HG02642 (cell line): Measurements from ENCODE around the gene ATP5MC3.

ENCODE experiments used
- ATAC-seq: cut with Tn5 transposase; IDR thresholded peaks from one replicate; pipeline ENCODE4 v1.9.1; 2021; ENCODE audit warnings: mild to moderate bottlenecking; ENCODE audit not compliant: unreplicated experiment, poor library complexity

Gene ATP5MC3

GRCh38 chr2:175169191-175169590 lies 12.3 kb downstream of the ATP5MC3 start:
- ATAC-seq: no peak

- ATAC-seq: peak; percentile 29
These were observed 13.0 kb downstream of the ATP5MC3 start for GRCh38 chr2:175168564-175168945.

DNA sequence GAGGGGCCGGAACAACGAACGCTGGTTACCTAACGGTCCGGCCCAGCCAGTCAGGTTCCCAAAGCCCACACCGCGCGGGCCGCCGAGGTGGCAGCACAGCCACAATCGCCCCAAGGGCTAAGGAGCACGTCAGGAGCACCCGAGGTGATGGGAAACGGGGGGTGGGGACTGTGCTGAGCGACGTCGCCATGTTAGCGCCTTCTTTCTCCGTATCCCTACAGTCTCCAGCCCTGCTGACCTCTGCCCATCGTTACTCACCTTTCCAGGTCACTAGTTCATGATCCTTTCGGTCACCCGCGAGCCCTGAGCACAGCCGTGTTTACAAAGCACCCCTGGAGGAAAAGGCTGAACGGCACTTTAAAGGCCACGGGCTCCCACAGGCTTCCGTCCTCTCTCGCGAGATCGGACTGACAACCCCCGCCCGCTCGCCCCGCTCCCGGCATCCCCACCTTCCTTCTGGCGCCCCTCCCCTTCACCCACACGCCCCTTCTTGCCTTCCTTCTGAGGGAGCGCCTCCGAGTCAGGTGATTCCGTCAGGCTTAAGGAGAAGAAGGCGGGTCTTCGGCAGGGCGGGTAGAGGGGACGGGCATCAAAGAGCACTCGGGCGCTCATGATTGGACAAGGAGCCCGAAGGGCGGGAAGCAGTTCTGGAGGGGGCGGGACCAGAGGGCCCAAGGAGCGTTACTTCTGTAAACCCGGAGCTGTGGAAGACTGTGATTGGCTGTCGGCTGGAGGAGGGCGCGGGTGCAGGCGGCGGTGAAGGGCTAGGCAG lies 13.5 kb downstream of the ATP5MC3 start, which contains the start of gene ATF2:
Gene ATF2 (minus strand): TSS at position 412 of the 772 bp plus-strand sequence. CDS start 31,760 bp downstream, outside the sequence.
- peak; percentile 96 for ATAC-seq

- peak; percentile 4 for ATAC-seq
These were observed 14.3 kb downstream of the ATP5MC3 start for GRCh38 chr2:175167076-175167791.

- ATAC-seq: no peak
These were observed 15.2 kb downstream of the ATP5MC3 start for GRCh38 chr2:175166216-175166824.

DNA sequence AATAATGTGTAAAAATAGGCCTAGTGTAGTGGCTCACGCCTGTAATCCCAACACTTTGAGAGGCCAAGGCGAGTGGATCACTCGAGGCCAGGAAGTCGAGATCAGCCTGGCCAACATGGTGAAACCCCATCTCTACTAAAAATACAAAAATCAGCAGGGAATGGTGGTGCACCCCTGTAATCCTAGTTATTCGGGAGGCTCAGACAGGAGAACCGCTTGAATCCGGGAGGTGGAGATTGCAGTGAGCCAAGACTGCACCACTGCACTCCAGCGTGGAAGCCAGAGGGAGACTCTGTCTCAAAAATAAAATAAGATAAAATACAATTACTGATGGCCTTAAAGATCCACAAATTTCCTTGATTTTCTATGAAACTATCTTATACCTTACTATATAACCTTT lies 17.3 kb downstream of the ATP5MC3 start:
- ATAC-seq: no peak

GRCh38 chr2:175158894-175159293 lies 22.6 kb downstream of the ATP5MC3 start:
- no peak for ATAC-seq

- no peak for ATAC-seq
These were observed 25.0 kb downstream of the ATP5MC3 start for GRCh38 chr2:175156534-175156933.

GRCh38 chr2:175154661-175155082 lies 26.8 kb downstream of the ATP5MC3 start:
- ATAC-seq: no peak

DNA sequence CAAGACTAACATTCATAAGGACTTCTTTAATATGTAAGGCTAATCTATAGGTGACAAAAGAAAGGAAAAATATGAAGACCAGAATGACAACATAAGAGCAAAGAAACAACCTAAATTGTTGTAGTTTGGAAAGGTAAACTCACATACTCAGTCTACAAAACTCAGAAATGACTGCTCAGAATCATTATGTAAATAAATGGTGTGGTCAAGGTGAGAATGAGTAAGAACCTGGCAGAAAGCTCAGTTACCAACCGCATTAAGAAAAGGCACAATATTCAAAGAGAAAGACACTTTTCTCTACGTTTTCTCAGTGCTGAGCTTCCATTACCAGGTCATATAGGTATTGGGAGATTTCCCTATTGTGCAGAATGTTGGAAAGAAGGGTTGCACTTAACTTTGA lies 29.3 kb downstream of the ATP5MC3 start:
- peak; percentile 77 for ATAC-seq

- no peak for ATAC-seq
These were observed 29.7 kb downstream of the ATP5MC3 start for GRCh38 chr2:175151791-175152190.

GRCh38 chr2:175147186-175147585 lies 34.3 kb downstream of the ATP5MC3 start:
- ATAC-seq: no peak

GRCh38 chr2:175143678-175144077 lies 37.8 kb downstream of the ATP5MC3 start:
- ATAC-seq: no peak

- ATAC-seq: no peak
These were observed 38.3 kb downstream of the ATP5MC3 start for GRCh38 chr2:175143191-175143590.

GRCh38 chr2:175140332-175140731 lies 41.2 kb downstream of the ATP5MC3 start:
- ATAC-seq: no peak

- no peak for ATAC-seq
These were observed 43.7 kb downstream of the ATP5MC3 start for GRCh38 chr2:175137793-175138192.

- peak; percentile 66 for ATAC-seq
These were observed 44.9 kb downstream of the ATP5MC3 start for GRCh38 chr2:175136334-175137215.

DNA sequence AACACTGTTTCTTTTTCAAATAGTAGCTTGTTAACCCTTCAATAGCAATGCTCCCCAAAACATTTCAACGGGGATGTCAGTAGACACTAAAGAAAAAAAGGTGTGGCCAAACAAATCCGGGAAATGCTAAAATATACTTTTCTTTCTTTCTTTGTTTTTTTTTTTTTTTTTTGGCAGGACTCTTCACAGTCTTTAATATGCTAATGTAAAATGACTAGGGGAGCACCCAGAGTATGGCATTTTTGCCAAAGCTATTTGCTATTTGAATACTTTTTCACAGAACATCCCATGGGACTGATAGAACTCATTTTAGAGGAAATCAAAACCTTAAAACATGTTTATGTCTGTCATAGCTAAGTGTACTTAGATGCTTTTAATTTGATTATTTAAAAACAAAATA lies 45.6 kb downstream of the ATP5MC3 start:
- ATAC-seq: no peak

DNA sequence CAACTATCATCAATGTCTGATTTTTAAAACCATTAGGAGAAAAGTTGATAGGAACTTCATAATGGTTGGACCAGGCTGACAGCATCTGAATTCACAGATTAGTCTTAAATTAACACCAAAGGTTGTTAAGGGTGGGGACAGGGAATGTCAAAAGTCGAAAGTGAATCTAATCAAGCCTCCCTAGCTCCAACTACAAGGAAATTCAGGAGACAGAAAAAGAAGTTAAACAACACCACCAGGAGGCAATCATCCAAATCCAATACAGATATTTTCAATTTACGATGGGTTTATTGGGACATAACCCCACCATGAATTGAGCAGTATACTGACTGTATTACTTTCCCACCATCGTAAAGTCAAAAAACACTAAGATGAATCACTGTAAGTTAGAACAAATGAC lies 46.3 kb downstream of the ATP5MC3 start:
- ATAC-seq: no peak

DNA sequence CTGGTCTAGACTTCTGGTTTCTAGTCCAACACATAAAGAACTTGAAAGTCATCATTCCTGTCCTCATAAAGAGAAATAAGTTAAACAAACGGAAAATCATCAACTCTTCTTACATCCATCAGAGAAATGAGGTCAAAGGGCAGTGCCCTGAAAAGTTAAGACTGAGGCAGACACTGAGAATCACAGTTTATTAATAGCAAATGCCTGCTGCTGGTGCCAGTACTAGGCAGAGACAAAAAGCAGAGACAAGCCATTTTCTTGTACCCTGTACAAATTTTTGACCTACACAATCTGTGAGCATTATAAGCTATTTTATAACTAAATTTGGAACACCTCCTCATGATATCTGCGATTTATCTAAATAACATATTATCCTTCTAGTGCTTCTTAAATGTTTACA lies 50.3 kb downstream of the ATP5MC3 start:
- no peak for ATAC-seq
